Measurements from ENCODE around the gene NOTCH1. TPM values are rescaled to one million over a fixed set of nuclear protein-coding genes. Genes with fewer than 3 reads are reported as not detected.

NOTCH1 gene
- total and polyA plus RNA-seq, 2 of the 4 experiments (the other 2 are of a cell fraction) = 1.8 to 6.0 TPM

DNA sequence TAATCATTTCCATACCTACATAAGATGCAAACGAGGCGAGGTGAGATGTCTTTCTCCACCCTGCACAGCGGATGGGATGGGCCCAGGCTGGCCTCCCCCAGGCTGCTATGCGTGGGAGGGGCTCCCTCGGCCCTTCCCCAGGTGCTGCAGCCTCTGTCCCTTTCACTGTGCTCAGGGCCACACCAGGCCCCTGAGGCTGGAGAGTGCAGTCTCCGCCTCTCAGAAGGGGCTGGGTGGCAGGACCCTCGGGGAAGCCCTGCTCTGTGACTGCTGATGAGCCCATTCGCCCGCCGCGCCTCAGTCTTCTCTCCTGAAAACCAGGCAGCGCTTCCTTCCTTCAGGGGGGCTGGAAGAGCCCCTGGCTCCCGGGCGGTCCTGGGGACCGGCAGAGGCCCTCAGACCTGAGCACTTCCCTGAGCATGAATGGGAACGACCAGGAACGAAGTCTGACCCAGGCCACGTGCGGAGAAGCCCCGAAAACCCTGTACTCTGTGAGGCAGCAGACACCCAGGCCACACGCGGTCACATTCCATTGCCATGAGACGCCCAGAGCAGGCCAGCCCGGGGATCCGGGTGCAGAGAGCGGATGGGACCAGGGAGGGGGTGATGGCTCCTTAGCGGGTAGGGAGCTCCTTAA is 21.9 kb upstream of the NOTCH1 start:
- ATAC-seq (ENCODE audit: low read depth) (peak; percentile 86), DNase-seq (peak; percentile 81)
- Histone ChIP-seq H4K20me1 (ENCODE audit: insufficient read depth, low read length) (no peaks in the 10 kb centered on the region), H3K27ac (ENCODE audit: insufficient read depth, low read length) (peak overlapping the region; percentile 42), H3K56ac (ENCODE audit: extremely low read depth, insufficient read depth, low read length) (0 out of 2 replicates have a peak overlapping the region, but pooled peaks have one; percentile 35), H3K9ac (ENCODE audit: low read depth, low read length) (no peak overlapping the region; the same call in 1 of the 2 replicates), H3K79me1 (ENCODE audit: low read depth in 1 of 2, low read length in 2 of 2) (peaks cover 0 to 10% of the 10 kb centered on the region in 2 experiments; a peak in 1 of 4 replicates), H2BK20ac (ENCODE audit: low read depth, low read length) (peak overlapping the region; percentile 38), H3K4ac (ENCODE audit: low read depth, low read length) (peak overlapping the region; percentile 94), H2AK5ac (ENCODE audit: low read depth, low read length) (peak overlapping the region; percentile 99), H3K14ac (replicated peaks; ENCODE audit: low read depth, low read length) (peak overlapping the region; percentile 62), H3K4me2 (ENCODE audit: low read depth, low read length) (no peak overlapping the region), H2AFZ (replicated peaks; ENCODE audit: low read length, poor library complexity) (peak overlapping the region; percentile 78), H4K8ac (ENCODE audit: low read depth in 2 of 2, low read length in 2 of 2) (peak overlapping the region; percentile 89 to 96), H3K23ac (ENCODE audit: low read depth, low read length) (no peak overlapping the region; the same call in 1 of the 2 replicates), H2BK15ac (ENCODE audit: low read depth, low read length) (peak overlapping the region; percentile 88; the same call in 2 of the 3 replicates), H3K9me3 (ENCODE audit: control insufficient read depth, insufficient read depth, low read length) (no peaks in the 10 kb centered on the region), H4K5ac (ENCODE audit: low read depth, low read length) (peak overlapping the region; percentile 77), H3K18ac (ENCODE audit: low read depth, low read length) (peak overlapping the region; percentile 76), H2BK120ac (ENCODE audit: low read depth, low read length) (peak overlapping the region; percentile 84), H4K91ac (ENCODE audit: insufficient read depth, low read depth, low read length) (peak overlapping the region; percentile 89), H3K4me1 (ENCODE audit: control insufficient read depth, insufficient read depth, low read length) (peaks cover 38% of the 10 kb centered on the region), H2AK9ac (replicated peaks; ENCODE audit: low read depth, low read length, poor library complexity) (peak overlapping the region; percentile 96), H3K36me3 (ENCODE audit: control insufficient read depth, insufficient read depth, low read length) (no peaks in the 10 kb centered on the region), H2BK5ac (ENCODE audit: low read depth, low read length, poor library complexity, severe bottlenecking) (peak overlapping the region; percentile 64), H3K4me3 (ENCODE audit: insufficient read depth, low read depth, low read length) (no peak overlapping the region), H3K9me1 (ENCODE audit: insufficient read depth, low read length) (peaks cover 31% of the 10 kb centered on the region), H3K27me3 (ENCODE audit: control insufficient read depth, insufficient read depth, low read length) (no peaks in the 10 kb centered on the region)
- dilution Hi-C loops (cut with HindIII; ENCODE audit: low sequenced_read_pairs, unreplicated experiment) (no loop called here), in situ Hi-C loops (cut with MboI; ENCODE audit: low sequenced_read_pairs) (no loop called here), intact Hi-C loops (cut with micrococcal nuclease) (loop anchor here (1.0 kb wide), 1 partner anchor 20 kb away; no protein-coding TSS in a partner anchor)
- ChIA-PET POLR2A (ENCODE audit: unreplicated experiment) (no interaction called here), CTCF (no interaction called here)
- WGBS, 2 experiments (ENCODE audit: extremely low coverage in 2 of 2, insufficient read length in 1 of 2) = 49% methylated on average over 15 of the region's 27 CpGs; no CpG with 5 or more reads in 1 of the 2 experiments
- BruUV-seq (replicated peaks) = no TSS peak
- TF ChIP-seq NFE2L2 (IDR thresholded peaks at IDR 0.05; ENCODE audit: low read depth, low read length) (no peak), MAZ (IDR thresholded peaks at IDR 0.05; ENCODE audit: borderline replicate concordance, low read depth, low read length) (peak; percentile 69; the same call in 1 of the 2 replicates), BHLHE40 (IDR thresholded peaks at IDR 0.05; ENCODE audit: low read depth, low read length) (peak; percentile 85), SMC3 (IDR thresholded peaks at IDR 0.05; ENCODE audit: low read depth, low read length) (no peak), RAD21 (IDR thresholded peaks at IDR 0.05; ENCODE audit: low read length) (no peak), MXI1 (IDR thresholded peaks at IDR 0.05; ENCODE audit: borderline replicate concordance, low read depth, low read length) (peak; percentile 83; the same call in 1 of the 2 replicates), CHD1 (IDR thresholded peaks at IDR 0.05; ENCODE audit: low read depth, low read length) (no peak), FOS (IDR thresholded peaks at IDR 0.05; ENCODE audit: low read depth, low read length) (peak; percentile 45; the same call in 1 of the 2 replicates), POLR2A (IDR thresholded peaks at IDR 0.05; ENCODE audit: low read depth, low read length) (no peak), CEBPB (IDR thresholded peaks at IDR 0.05; ENCODE audit: low read depth, low read length) (no peak), RFX5 (IDR thresholded peaks at IDR 0.05; ENCODE audit: low read depth, low read length) (no peak), RCOR1 (IDR thresholded peaks at IDR 0.05; ENCODE audit: insufficient replicate concordance, low read length) (no peak), MAFK (IDR thresholded peaks at IDR 0.05; ENCODE audit: low read depth, low read length) (no peak)
- TF ChIP-seq, protein P1, sequence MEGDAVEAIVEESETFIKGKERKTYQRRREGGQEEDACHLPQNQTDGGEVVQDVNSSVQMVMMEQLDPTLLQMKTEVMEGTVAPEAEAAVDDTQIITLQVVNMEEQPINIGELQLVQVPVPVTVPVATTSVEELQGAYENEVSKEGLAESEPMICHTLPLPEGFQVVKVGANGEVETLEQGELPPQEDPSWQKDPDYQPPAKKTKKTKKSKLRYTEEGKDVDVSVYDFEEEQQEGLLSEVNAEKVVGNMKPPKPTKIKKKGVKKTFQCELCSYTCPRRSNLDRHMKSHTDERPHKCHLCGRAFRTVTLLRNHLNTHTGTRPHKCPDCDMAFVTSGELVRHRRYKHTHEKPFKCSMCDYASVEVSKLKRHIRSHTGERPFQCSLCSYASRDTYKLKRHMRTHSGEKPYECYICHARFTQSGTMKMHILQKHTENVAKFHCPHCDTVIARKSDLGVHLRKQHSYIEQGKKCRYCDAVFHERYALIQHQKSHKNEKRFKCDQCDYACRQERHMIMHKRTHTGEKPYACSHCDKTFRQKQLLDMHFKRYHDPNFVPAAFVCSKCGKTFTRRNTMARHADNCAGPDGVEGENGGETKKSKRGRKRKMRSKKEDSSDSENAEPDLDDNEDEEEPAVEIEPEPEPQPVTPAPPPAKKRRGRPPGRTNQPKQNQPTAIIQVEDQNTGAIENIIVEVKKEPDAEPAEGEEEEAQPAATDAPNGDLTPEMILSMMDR (conservative IDR thresholded peaks at IDR 0.05; ENCODE audit: low read depth, low read length) = no peak
- TF ChIP-seq, protein P2, sequence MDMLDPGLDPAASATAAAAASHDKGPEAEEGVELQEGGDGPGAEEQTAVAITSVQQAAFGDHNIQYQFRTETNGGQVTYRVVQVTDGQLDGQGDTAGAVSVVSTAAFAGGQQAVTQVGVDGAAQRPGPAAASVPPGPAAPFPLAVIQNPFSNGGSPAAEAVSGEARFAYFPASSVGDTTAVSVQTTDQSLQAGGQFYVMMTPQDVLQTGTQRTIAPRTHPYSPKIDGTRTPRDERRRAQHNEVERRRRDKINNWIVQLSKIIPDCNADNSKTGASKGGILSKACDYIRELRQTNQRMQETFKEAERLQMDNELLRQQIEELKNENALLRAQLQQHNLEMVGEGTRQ (IDR thresholded peaks at IDR 0.05; ENCODE audit: low read depth, low read length) = peak; percentile 97

All from IMR-90 (cell line).